Progenitor cell of endocrine pancreas (in vitro differentiated cells): ENCODE data around the gene KMT5B. TPM values are rescaled to one million over a fixed set of nuclear protein-coding genes. Genes with fewer than 3 reads are reported as not detected.
A peak's percentile ranks its signal among the peaks of the same experiment; 100 is the strongest.

ENCODE experiments used
- DNase-seq: peaks from one replicate; pipeline ENCODE4 v3.0.0; 2021; ENCODE audit warnings: low spot score; ENCODE audit not compliant: unreplicated experiment
- H3K27ac Mint-ChIP-seq: 2 replicates; pipeline ENCODE4 v1.8.0; 2021; ENCODE audit warnings: mild to moderate bottlenecking, moderate library complexity, mixed read lengths
- H3K27me3 Mint-ChIP-seq: 2 replicates; pipeline ENCODE4 v1.8.0; 2021; ENCODE audit warnings: mixed read lengths
- H3K36me3 Mint-ChIP-seq: 2 replicates; pipeline ENCODE4 v1.8.0; 2022; ENCODE audit warnings: mixed read lengths; ENCODE audit not compliant: insufficient read depth
- H3K4me1 Mint-ChIP-seq: 2 replicates; pipeline ENCODE4 v1.8.0; 2021; ENCODE audit warnings: low read depth, mixed read lengths
- H3K4me3 Mint-ChIP-seq: 2 replicates; pipeline ENCODE4 v1.8.0; 2021; ENCODE audit warnings: low read depth, mild to moderate bottlenecking, moderate library complexity, mixed read lengths
- H3K9me3 Mint-ChIP-seq: 2 replicates; pipeline ENCODE4 v1.8.0; 2021; ENCODE audit warnings: low read depth, mixed read lengths
- CTCF ChIP-seq: fragments of 200-600 bp; sonication (generic); IDR thresholded peaks from one replicate; pipeline ENCODE4 v1.5.0; 2021; ENCODE audit warnings: antibody characterized with exemption, mild to moderate bottlenecking; ENCODE audit not compliant: unreplicated experiment
- total RNA-seq: library from RNA; stranded (reverse); gene quantifications from 2 replicates; pipeline ENCODE4 v1.2.1, GENCODE V29; 2021

Gene KMT5B
- total RNA-seq, 1 donor from 2014 or later, result 67.5 TPM

- Mint-ChIP-seq H3K4me1 (peaks cover 17% of the 10 kb centered on the region), H3K36me3 (peaks cover 23% of the 10 kb centered on the region), H3K27ac (no peak overlapping the region), H3K9me3 (no peaks in the 10 kb centered on the region), H3K27me3 (no peaks in the 10 kb centered on the region), H3K4me3 (no peak overlapping the region)
- no peak for DNase-seq
- no peak for TF ChIP-seq CTCF
Observed at GRCh38 chr11:68181719-68182451, 31.2 kb downstream of the KMT5B start.

GRCh38 chr11:68179847-68180246 is 33.2 kb downstream of the KMT5B start:
- H3K27me3 Mint-ChIP-seq, result no peaks in the 10 kb centered on the region
- H3K27ac Mint-ChIP-seq, result peak overlapping the region; percentile 10
- H3K4me3 Mint-ChIP-seq, result no peak overlapping the region
- peaks cover 17% of the 10 kb centered on the region for H3K4me1 Mint-ChIP-seq
- no peak for DNase-seq
- no peaks in the 10 kb centered on the region for H3K9me3 Mint-ChIP-seq
- no peak for TF ChIP-seq CTCF
- peaks cover 25% of the 10 kb centered on the region for H3K36me3 Mint-ChIP-seq

- Mint-ChIP-seq H3K36me3 (peaks cover 24% of the 10 kb centered on the region), H3K4me1 (peaks cover 17% of the 10 kb centered on the region), H3K9me3 (no peaks in the 10 kb centered on the region), H3K27ac (no peak overlapping the region), H3K27me3 (no peaks in the 10 kb centered on the region), H3K4me3 (no peak overlapping the region)
- no peak for TF ChIP-seq CTCF
- no peak for DNase-seq
Observed at GRCh38 chr11:68177877-68178276, 35.2 kb downstream of the KMT5B start.

GRCh38 chr11:68173926-68174325 is 39.2 kb downstream of the KMT5B start:
- no peak for DNase-seq
- Mint-ChIP-seq H3K27me3 (no peaks in the 10 kb centered on the region), H3K4me3 (no peak overlapping the region), H3K36me3 (peaks cover 38% of the 10 kb centered on the region), H3K4me1 (peaks cover 12% of the 10 kb centered on the region), H3K27ac (no peak overlapping the region), H3K9me3 (no peaks in the 10 kb centered on the region)
- TF ChIP-seq CTCF, result no peak

GRCh38 chr11:68169442-68169841 is 43.7 kb downstream of the KMT5B start:
- H3K36me3 Mint-ChIP-seq, result peaks cover 34% of the 10 kb centered on the region
- no peak overlapping the region for H3K4me3 Mint-ChIP-seq
- no peak overlapping the region for H3K27ac Mint-ChIP-seq
- no peaks in the 10 kb centered on the region for H3K27me3 Mint-ChIP-seq
- DNase-seq, result no peak
- H3K4me1 Mint-ChIP-seq, result peaks cover 17% of the 10 kb centered on the region
- no peaks in the 10 kb centered on the region for H3K9me3 Mint-ChIP-seq
- no peak for TF ChIP-seq CTCF
